Erythroblast (primary cell): Measurements from ENCODE around the gene OLFML2A.

Experiments used
- DNase-seq, 2 experiments: peaks; one replicate each; lab custom pipeline; 2025; lab: John Stamatoyannopoulos, UW
- GATA1 ChIP-seq: IDR thresholded peaks from 2 replicates; pipeline ENCODE4 v1.6.1; 2011; ENCODE audit warnings: low read depth, mild to moderate bottlenecking, control low read depth, low read length, moderate library complexity
- POLR2A ChIP-seq: IDR thresholded peaks from 2 replicates; pipeline ENCODE4 v1.6.1; 2011; ENCODE audit warnings: mild to moderate bottlenecking, low read length

OLFML2A gene

GRCh38 chr9:124858330-124859046 lies 81.6 kb downstream of the OLFML2A start:
- TF ChIP-seq GATA1 = no peak
- no peak for TF ChIP-seq POLR2A
- DNase-seq = peak in 1 of 2 experiments; percentile 26

GRCh38 chr9:124859803-124860581 lies 83.1 kb downstream of the OLFML2A start:
- TF ChIP-seq POLR2A (no peak), GATA1 (no peak)
- DNase-seq = no peak

- no peak for TF ChIP-seq GATA1
- no peak for TF ChIP-seq POLR2A
- DNase-seq = peak; percentile 45 to 59
These were observed 83.8 kb downstream of the OLFML2A start for GRCh38 chr9:124860582-124861341.

- DNase-seq = peak; percentile 97 to 98
- TF ChIP-seq POLR2A (peak; percentile 91), GATA1 (peak; percentile 49)
These were observed 84.7 kb downstream of the OLFML2A start, which contains the start of the genes ARPC5L and RPL35 for GRCh38 chr9:124861342-124862229. Gene ARPC5L, plus strand, starts transcription at chr9:124862130. Its CDS starts 7,161 bp downstream, at chr9:124869291. Gene RPL35, minus strand, starts transcription at chr9:124861957. Its CDS starts 45 bp downstream, at chr9:124861912.

GRCh38 chr9:124863371-124863871 lies 86.5 kb downstream of the OLFML2A start:
- no peak for DNase-seq
- TF ChIP-seq POLR2A (no peak), GATA1 (no peak)
